Transverse colon (tissue), 4 donors: ENCODE data around the gene AIMP2. TPM values are rescaled to one million over a fixed set of nuclear protein-coding genes. Genes with fewer than 3 reads are reported as not detected.
"Not testable (repeated sequence)": the region's sequence is repeated elsewhere in the genome, so short reads cannot be mapped to it uniquely, and the experiment has no call there.

Experiments
- DNase-seq: peaks from one replicate; pipeline ENCODE4 v3.0.0-alpha.2; 2019
- H3K27ac ChIP-seq, 4 donors: fragments of 200-600 bp; sonication (generic); 2 replicates each; pipeline ENCODE4 v1.5.1; 2016 to 2018; ENCODE audit warnings: inconsistent platforms in 4 of 4
- H3K27me3 ChIP-seq: fragments of 200-600 bp; sonication (generic); 2 replicates; pipeline ENCODE4 v1.5.1; 2017; ENCODE audit warnings: inconsistent platforms
- H3K36me3 ChIP-seq, 4 donors: fragments of 200-600 bp; sonication (generic); 2 replicates each; pipeline ENCODE4 v1.5.1; 2017 to 2019; ENCODE audit warnings: inconsistent platforms in 4 of 4
- H3K4me1 ChIP-seq, 4 donors: fragments of 200-600 bp; sonication (generic); 2 replicates each; pipeline ENCODE4 v1.5.1; 2017 to 2020; ENCODE audit warnings: inconsistent platforms in 4 of 4
- H3K4me3 ChIP-seq, 4 donors: fragments of 200-600 bp; sonication (generic); 1 replicate in 1 of 4; 2 replicates in 3 of 4; pipeline versions ENCODE4 v1.5.1 to v1.6.1; 2017 to 2019; ENCODE audit warnings: inconsistent platforms in 4 of 4
- H3K9me3 ChIP-seq, 2 donors: fragments of 200-600 bp; sonication (generic); 2 replicates each; pipeline ENCODE4 v1.5.1; 2017 to 2019; ENCODE audit warnings: inconsistent platforms in 2 of 2
- EP300 ChIP-seq: sonication (generic); formaldehyde crosslinking; IDR thresholded peaks from one replicate; pipeline ENCODE4 v1.6.1; 2017; ENCODE audit warnings: antibody characterized with exemption, low read depth
- POLR2A ChIP-seq: fragments of 450-650 bp; IDR thresholded peaks from one replicate; pipeline ENCODE4 v1.6.1; 2016; ENCODE audit warnings: antibody characterized with exemption, mild to moderate bottlenecking, moderate library complexity
- POLR2AphosphoS5 ChIP-seq, 3 donors: sonication (generic); formaldehyde crosslinking; IDR thresholded peaks; one replicate each; pipeline ENCODE4 v1.6.1; 2016; ENCODE audit warnings: antibody characterized with exemption in 3 of 3
- WGBS, 2 donors: methylation state at CpG; one replicate each; pipeline ENCODE4 v1.1.5; 2018; ENCODE audit warnings: low coverage in 1 of 2; 5-methylcytosine and 5-hydroxymethylcytosine counted together
- in situ Hi-C, 4 donors: fragments of 200-750 bp; cut with MboI; loops; one replicate each; pipeline versions ENCODE4 v1.15.0 to v1.15.1; 2017; ENCODE audit warnings: low sequenced_read_pairs in 3 of 4, low pct_ligation_motif_present in 1 of 4, low pct_unique_long_range_greater_than_20kb in 1 of 4
- intact Hi-C: fragments of 100-400 bp; cut with DNase I; formaldehyde crosslinking; loops from one replicate; pipeline ENCODE4 v1.15.1; 2023; ENCODE audit warnings: low total_unique reads
- total RNA-seq, 4 donors: library from RNA; depleted of rRNA; stranded (reverse); fragments of >200 nt; gene quantifications; one replicate each; pipeline ENCODE4 v1.1.0, GENCODE V29; 2016
- TF ChIP-seq, protein P1 (sequence below), 5 experiments: fragments of 200-600 bp in 3 of 5; fragments of 450-650 bp in 2 of 5; sonication (generic) in 3 of 5; IDR thresholded peaks; 1 replicate in 2 of 5; 2 replicates in 3 of 5; pipeline ENCODE4 v1.5.1; 2016 to 2017; ENCODE audit warnings: antibody characterized with exemption in 5 of 5, inconsistent platforms in 3 of 5, mild to moderate bottlenecking in 2 of 5, moderate library complexity in 1 of 5

AIMP2 gene
- total RNA-seq, 4 donors from 2014 or later = 4.9 to 56.8 (median 47.1) TPM

DNA sequence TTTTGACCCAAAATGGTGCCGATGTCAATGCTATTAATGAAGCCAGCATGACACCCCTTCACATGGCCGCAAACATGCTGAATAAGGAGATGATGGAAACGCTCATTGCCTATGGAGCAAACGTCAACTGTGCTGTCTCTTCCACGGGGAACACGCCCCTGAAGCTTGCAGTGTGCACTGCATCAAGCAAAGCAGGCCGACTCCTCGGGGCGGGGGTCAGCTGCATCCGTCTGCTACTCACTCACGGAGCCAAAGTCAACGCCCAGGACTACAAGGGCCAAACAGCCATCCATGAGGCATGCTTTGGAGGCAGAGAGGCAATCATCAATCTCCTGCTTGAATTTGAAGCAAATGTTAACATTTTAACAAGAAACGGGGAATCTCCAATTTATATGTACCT, 26.6 kb downstream of the AIMP2 start:
- H3K36me3 ChIP-seq = peaks cover 0 to 51% (median 27%) of the 10 kb centered on the region in 4 donors
- no peaks in the 10 kb centered on the region for H3K4me1 ChIP-seq
- H3K9me3 ChIP-seq = no peaks in the 10 kb centered on the region
- no peaks in the 10 kb centered on the region for H3K27me3 ChIP-seq
- no peak overlapping the region for H3K4me3 ChIP-seq
- no peak overlapping the region for H3K27ac ChIP-seq
- DNase-seq = no peak
- in situ Hi-C loops (no loop called here), intact Hi-C loops (loop anchor here (2.0 kb wide), 1 partner anchor 21 kb away; no protein-coding TSS in a partner anchor)
- WGBS, 2 donors = 85 to 91% methylated on average over 4 to 12 of the region's 13 CpGs
- TF ChIP-seq, protein P1, sequence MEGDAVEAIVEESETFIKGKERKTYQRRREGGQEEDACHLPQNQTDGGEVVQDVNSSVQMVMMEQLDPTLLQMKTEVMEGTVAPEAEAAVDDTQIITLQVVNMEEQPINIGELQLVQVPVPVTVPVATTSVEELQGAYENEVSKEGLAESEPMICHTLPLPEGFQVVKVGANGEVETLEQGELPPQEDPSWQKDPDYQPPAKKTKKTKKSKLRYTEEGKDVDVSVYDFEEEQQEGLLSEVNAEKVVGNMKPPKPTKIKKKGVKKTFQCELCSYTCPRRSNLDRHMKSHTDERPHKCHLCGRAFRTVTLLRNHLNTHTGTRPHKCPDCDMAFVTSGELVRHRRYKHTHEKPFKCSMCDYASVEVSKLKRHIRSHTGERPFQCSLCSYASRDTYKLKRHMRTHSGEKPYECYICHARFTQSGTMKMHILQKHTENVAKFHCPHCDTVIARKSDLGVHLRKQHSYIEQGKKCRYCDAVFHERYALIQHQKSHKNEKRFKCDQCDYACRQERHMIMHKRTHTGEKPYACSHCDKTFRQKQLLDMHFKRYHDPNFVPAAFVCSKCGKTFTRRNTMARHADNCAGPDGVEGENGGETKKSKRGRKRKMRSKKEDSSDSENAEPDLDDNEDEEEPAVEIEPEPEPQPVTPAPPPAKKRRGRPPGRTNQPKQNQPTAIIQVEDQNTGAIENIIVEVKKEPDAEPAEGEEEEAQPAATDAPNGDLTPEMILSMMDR (IDR thresholded peaks at IDR 0.05) = no peak
- TF ChIP-seq POLR2A = no peak
- TF ChIP-seq POLR2AphosphoS5 (IDR thresholded peaks at IDR 0.05) = no peak
- no peak for TF ChIP-seq EP300

DNA sequence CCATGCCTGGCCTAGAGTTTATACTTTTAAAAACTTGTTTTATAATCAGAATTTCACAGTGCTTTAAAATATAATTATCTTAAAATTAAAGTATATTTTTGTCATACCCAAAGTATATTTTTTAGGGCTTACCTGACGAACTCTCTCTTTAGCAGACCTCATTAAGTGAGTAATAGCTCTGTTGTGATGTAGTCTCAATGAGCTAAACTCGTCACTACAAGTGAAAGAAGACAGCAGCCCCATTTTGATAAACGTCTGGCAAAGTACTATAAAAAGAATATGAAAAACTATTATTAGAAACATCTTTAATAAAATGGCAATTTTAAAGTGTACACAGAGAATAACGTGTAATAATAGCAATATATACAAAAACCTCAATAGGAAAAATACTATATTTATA, 40.7 kb downstream of the AIMP2 start:
- intact Hi-C loops (no loop called here), in situ Hi-C loops (no loop called here)
- Histone ChIP-seq H3K27me3 (no peaks in the 10 kb centered on the region), H3K27ac (no peak overlapping the region), H3K36me3 (peaks cover 0 to 53% (median 25%) of the 10 kb centered on the region in 4 donors), H3K4me1 (no peaks in the 10 kb centered on the region), H3K9me3 (no peaks in the 10 kb centered on the region), H3K4me3 (no peak overlapping the region)
- no peak for TF ChIP-seq POLR2AphosphoS5 (IDR thresholded peaks at IDR 0.05)
- TF ChIP-seq, protein P1 (IDR thresholded peaks at IDR 0.05) = no peak
- TF ChIP-seq POLR2A = no peak
- no peak for TF ChIP-seq EP300
- 77% methylated on average over 4 of the region's 4 CpGs for WGBS, 2 donors
- no peak for DNase-seq

DNA sequence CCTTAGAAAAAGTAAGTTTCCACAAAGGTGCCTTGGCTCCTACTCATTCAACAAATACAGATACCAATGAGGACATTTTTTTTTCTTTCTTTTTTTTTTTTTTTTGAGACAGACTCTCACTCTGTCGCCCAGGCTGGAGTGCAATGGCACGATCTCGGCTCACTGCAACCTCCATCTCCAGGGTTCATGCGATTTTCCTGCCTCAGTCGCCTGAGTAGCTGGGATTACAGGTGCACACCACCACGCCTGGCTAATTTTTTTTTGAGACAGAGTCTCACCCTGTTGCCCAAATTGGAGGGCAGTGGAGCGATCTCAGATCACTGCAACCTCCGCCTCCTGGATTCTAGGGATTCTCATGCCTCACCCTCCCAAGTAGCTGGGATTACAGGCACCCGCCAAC, 42.1 kb downstream of the AIMP2 start:
- in situ Hi-C loops = not testable (repeated sequence)

DNA sequence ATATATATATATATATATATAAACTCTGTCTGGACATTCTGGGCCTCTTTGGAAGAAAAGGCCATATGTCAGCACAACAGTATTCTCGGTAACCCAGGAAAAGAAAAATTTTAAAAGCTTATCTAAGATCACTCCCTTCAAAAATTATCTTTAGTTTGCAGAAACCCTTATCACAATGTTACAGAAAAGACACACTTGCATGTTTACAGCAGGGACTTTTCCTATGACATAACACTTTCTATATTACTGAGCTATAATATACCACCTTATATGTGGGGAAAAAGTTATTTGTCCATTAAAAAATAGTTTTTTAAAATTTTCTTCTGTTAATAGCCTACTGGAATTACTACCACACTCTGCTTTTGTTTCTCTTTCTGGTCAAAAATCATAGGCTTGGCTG, 47.5 kb downstream of the AIMP2 start:
- Histone ChIP-seq H3K27me3 (no peaks in the 10 kb centered on the region), H3K4me3 (no peak overlapping the region), H3K4me1 (peaks cover 11 to 35% (median 18%) of the 10 kb centered on the region in 4 donors), H3K9me3 (no peaks in the 10 kb centered on the region), H3K36me3 (peaks cover 0 to 16% (median 7%) of the 10 kb centered on the region in 4 donors), H3K27ac (no peak overlapping the region)
- intact Hi-C loops (loop anchor here (2.0 kb wide), 1 partner anchor 22 kb away; no protein-coding TSS in a partner anchor), in situ Hi-C loops (no loop called here)
- DNase-seq = no peak
- WGBS, 2 donors = 57 to 60% methylated on average over 1 of the region's 1 CpG
- TF ChIP-seq POLR2AphosphoS5 (IDR thresholded peaks at IDR 0.05) = no peak
- TF ChIP-seq EP300 = no peak
- no peak for TF ChIP-seq POLR2A
- TF ChIP-seq, protein P1 (IDR thresholded peaks at IDR 0.05) = no peak

More for the DNA sequence above, 42.1 kb downstream of the AIMP2 start:
- H3K4me3 ChIP-seq, H3K27ac ChIP-seq, DNase-seq, H3K27me3 ChIP-seq, intact Hi-C loops, H3K9me3 ChIP-seq: not testable (repeated sequence)
- H3K4me1 ChIP-seq = peaks cover 0 to 11% (median 2%) of the 10 kb centered on the region in 4 donors
- 90 to 96% methylated on average over 3 to 9 of the region's 9 CpGs for WGBS, 2 donors
- H3K36me3 ChIP-seq = peaks cover 0 to 40% (median 20%) of the 10 kb centered on the region in 4 donors
